ENCODE data around the gene MARCHF2.

DNA sequence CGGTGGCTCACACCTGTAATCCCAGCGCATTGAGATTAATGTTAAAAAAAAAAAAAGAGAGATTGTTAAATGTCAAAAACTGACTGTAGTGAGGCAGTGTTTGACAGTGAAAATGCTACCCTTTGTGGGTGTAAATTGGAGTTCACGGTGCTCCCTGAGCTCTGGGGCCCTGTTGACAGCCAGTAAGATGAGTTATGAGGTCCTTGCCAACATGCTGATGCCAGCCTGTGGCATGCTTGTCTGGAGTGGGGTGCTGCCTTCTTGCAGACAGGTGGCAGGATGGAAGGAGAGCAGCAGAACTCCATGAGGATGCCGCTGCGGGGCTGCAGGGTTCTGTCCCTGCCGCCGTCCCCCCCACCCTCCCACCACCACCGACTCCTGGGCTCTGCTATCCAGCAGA, 63.4 kb downstream of the MARCHF2 start:
- TF ChIP-seq HMGXB4 (CRISPR knock-in tag; IDR thresholded peaks at IDR 0.05): no peak
- TF ChIP-seq ZMAT4 (CRISPR knock-in tag; IDR thresholded peaks at IDR 0.05): no peak
- TF ChIP-seq, protein P1, sequence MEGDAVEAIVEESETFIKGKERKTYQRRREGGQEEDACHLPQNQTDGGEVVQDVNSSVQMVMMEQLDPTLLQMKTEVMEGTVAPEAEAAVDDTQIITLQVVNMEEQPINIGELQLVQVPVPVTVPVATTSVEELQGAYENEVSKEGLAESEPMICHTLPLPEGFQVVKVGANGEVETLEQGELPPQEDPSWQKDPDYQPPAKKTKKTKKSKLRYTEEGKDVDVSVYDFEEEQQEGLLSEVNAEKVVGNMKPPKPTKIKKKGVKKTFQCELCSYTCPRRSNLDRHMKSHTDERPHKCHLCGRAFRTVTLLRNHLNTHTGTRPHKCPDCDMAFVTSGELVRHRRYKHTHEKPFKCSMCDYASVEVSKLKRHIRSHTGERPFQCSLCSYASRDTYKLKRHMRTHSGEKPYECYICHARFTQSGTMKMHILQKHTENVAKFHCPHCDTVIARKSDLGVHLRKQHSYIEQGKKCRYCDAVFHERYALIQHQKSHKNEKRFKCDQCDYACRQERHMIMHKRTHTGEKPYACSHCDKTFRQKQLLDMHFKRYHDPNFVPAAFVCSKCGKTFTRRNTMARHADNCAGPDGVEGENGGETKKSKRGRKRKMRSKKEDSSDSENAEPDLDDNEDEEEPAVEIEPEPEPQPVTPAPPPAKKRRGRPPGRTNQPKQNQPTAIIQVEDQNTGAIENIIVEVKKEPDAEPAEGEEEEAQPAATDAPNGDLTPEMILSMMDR (IDR thresholded peaks at IDR 0.05): no peak
- TF ChIP-seq E2F1 (CRISPR knock-in tag; IDR thresholded peaks at IDR 0.05): no peak
- no peak for TF ChIP-seq GTF2I (CRISPR knock-in tag; conservative IDR thresholded peaks at IDR 0.05)
- TF ChIP-seq TEAD4 (CRISPR knock-in tag; IDR thresholded peaks at IDR 0.05): no peak
- no peak for TF ChIP-seq SP1 (CRISPR knock-in tag; conservative IDR thresholded peaks at IDR 0.05)
- TF ChIP-seq, protein P2, sequence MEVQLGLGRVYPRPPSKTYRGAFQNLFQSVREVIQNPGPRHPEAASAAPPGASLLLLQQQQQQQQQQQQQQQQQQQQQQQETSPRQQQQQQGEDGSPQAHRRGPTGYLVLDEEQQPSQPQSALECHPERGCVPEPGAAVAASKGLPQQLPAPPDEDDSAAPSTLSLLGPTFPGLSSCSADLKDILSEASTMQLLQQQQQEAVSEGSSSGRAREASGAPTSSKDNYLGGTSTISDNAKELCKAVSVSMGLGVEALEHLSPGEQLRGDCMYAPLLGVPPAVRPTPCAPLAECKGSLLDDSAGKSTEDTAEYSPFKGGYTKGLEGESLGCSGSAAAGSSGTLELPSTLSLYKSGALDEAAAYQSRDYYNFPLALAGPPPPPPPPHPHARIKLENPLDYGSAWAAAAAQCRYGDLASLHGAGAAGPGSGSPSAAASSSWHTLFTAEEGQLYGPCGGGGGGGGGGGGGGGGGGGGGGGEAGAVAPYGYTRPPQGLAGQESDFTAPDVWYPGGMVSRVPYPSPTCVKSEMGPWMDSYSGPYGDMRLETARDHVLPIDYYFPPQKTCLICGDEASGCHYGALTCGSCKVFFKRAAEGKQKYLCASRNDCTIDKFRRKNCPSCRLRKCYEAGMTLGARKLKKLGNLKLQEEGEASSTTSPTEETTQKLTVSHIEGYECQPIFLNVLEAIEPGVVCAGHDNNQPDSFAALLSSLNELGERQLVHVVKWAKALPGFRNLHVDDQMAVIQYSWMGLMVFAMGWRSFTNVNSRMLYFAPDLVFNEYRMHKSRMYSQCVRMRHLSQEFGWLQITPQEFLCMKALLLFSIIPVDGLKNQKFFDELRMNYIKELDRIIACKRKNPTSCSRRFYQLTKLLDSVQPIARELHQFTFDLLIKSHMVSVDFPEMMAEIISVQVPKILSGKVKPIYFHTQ (CRISPR knock-in tag; IDR thresholded peaks at IDR 0.05): no peak
- no peak for TF ChIP-seq FOXK1 (CRISPR knock-in tag; IDR thresholded peaks at IDR 0.05)
- TF ChIP-seq, protein P3, sequence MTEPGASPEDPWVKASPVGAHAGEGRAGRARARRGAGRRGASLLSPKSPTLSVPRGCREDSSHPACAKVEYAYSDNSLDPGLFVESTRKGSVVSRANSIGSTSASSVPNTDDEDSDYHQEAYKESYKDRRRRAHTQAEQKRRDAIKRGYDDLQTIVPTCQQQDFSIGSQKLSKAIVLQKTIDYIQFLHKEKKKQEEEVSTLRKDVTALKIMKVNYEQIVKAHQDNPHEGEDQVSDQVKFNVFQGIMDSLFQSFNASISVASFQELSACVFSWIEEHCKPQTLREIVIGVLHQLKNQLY (CRISPR knock-in tag; IDR thresholded peaks at IDR 0.05): no peak

Data from WTC11 (cell line).